Erythroblast (primary cell): ENCODE measurements around the gene PAFAH1B2.
"Not testable (repeated sequence)": the region's sequence is repeated elsewhere in the genome, so short reads cannot be mapped to it uniquely, and the experiment has no call there.

Source experiments
- GATA1 ChIP-seq: IDR thresholded peaks from 2 replicates; pipeline ENCODE4 v1.6.1; 2011; ENCODE audit warnings: low read depth, mild to moderate bottlenecking, control low read depth, low read length, moderate library complexity
- POLR2A ChIP-seq: IDR thresholded peaks from 2 replicates; pipeline ENCODE4 v1.6.1; 2011; ENCODE audit warnings: mild to moderate bottlenecking, low read length

DNA sequence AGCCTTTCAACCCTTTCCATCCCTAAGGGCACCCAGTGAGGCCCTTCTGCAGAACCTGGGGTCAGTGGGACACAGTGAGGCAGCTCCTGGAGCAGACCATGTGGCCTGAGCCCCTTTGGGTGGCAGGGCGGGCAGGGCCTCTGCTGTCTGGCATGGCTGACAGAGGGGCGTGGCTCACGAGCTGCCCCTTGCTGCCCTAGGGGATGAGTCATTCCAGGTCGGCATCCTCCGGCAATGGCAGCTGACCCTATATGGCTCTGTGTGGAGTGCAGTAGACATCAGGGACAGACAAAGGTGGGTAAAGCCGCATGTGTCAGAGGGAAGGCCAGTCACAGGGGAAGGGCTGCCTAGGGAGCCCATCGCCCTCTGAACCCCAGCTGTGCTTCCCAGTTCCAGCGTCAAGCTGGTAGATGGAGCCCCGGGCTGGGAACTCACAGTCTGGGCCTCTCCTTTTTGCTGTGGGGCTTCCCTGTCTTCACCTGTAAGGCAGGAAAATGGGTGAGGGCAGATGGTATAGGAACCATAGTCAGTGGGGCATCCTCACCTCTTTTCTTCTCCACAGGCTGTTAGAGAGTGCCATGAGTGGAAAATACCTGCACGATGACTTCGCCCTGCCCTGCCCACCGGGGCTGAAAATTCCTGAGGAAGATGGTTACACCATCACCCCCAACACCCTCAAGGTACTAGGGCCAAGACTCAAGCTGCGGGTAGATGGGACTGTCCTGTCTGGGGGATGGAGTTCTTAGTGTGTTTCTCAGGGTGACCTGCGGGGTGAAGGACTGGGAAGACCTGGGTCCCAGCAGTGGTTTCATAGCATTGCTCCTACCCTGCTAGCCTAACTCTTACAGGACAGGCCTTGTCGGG is 6.6 kb upstream of the PAFAH1B2 start:
- not testable (repeated sequence) for TF ChIP-seq POLR2A, GATA1
